NOMO-1 treated with dmso at 0.1 percent for 144 hours (cell line): Measurements from ENCODE around the gene SELENOH.
A peak's percentile ranks its signal among the peaks of the same experiment; 100 is the strongest.
"Not testable (repeated sequence)": the region's sequence is repeated elsewhere in the genome, so short reads cannot be mapped to it uniquely, and the experiment has no call there.

Experiments used
- DNase-seq: peaks from one replicate; lab custom pipeline; 2025; ENCODE audit not compliant: unreplicated experiment; lab: John Stamatoyannopoulos, UW

The SELENOH gene

DNA sequence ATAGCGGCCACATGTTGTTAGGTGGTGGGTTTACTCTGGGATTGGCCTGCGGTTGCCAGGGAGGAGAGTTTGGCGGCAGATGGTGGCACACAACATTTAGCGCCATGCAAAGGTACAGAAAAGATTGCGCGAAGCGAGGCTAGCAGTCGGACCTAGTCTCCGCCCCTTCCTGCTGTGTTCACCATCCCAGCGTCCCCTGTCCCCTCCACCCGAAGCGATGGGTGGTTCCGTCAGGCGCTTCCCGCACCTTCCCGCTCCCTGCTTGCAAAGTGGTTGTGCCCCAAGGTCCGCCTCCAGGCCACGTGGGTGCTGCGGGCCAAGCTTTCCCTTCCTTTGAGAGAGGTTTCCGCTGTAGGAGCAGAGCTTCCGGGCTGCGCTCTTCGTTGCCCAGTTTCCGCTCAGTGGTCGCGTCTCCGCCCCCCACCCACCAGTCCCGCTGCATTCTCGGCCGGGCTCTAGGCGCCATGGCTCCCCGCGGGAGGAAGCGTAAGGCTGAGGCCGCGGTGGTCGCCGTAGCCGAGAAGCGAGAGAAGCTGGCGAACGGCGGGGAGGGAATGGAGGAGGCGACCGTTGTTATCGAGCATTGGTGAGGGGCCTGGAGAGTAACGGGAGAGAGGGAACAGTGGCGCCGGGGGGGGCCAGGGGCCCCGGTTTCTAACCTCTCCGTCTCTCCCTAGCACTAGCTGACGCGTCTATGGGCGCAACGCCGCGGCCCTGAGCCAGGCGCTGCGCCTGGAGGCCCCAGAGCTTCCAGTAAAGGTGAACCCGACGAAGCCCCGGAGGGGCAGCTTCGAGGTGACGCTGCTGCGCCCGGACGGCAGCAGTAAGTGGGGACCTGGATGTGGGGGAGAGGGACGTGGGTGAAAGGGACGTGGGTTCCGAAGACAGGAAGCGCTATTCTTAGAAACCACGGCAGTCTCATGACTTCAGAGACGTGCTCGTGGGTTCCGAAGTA is at the start of gene SELENOH:
SELENOH (plus strand) TSS at position 360 of the 955 bp plus-strand sequence; CDS start at position 465, 105 bp downstream.
- peak; percentile 99 for DNase-seq

DNA sequence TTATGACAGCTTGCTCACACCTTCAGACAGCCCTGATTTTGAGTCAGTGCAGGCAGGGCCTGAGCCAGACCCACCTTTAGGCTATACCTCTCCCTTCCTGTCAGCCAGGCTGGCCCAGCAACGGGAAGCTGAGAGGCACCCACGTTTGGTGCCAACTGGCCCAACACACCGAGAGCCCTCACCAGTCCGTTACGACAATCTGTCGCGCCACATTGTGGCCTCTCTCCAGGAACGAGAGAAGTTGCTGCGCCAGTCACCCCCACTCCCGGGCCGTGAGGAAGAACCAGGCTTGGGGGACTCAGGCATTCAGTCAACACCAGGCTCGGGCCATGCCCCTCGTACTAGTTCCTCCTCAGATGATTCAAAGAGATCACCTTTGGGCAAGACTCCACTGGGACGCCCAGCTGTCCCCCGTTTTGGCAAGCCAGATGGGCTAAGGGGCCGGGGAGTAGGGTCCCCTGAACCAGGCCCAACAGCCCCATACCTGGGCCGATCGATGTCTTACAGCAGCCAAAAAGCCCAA is 42.4 kb upstream of the SELENOH start:
- no peak for DNase-seq

GRCh38 chr11:57699813-57700212 is 41.5 kb upstream of the SELENOH start:
- DNase-seq, result no peak

DNA sequence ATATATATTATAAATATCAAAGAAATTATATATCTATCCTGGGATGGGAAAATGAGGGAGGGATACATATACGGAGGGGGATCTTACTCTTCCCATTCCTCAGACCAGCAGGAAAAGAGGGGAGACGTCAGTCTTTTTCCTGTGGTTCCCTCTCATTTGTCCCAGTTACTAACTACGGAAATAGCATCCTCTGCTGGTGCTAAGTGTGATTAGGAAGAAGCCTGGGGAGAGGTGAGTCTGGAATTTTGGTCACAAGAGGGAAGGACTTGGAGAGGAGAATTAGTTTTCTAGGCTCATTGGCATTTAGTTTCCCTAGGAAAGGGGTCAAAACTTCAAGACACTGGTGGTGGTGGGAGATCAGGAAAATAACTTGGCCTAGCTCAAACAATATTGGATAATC is 40.9 kb upstream of the SELENOH start:
- no peak for DNase-seq

DNA sequence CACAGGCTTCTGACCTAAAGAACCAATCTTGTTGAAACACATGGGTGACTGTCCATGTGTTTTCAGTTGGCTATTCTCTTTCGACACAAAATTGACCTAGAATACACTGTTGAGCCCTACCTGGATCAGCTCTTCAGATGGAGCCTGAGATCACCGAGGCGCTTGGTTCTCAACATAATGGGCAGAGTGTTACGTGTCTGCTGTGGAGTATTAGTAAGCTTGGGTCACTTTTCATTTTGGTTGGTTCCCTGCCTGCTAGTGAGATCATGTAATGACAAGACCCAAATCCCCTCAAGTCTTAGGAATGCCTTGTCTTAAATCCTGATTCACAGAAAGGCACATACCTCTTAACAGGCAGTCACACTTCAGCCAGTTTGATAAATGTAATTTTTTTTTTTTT is 38.0 kb upstream of the SELENOH start:
- DNase-seq, result no peak

DNA sequence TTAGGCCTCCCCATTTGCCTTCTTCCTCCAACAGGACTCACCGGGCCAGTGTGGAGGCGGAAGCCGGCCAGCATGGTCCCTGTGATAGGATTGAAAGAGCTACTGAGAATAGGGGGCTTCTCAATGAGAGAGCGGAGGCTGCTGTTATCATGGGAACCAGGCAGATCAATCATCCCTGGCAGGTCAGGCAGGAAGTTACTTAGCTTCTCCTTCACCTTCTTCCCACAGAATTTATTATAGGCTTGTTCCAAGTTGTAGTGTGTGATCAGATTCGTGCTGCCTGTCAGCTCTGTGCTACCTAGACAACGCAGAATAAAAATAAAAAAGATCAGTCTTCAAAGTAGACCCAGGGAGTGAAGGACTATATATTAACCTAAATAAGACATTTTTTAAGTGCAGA is 36.4 kb upstream of the SELENOH start:
- no peak for DNase-seq

- not testable (repeated sequence) for DNase-seq
Observed at GRCh38 chr11:57705432-57705831, 35.9 kb upstream of the SELENOH start.

- no peak for DNase-seq
Observed at GRCh38 chr11:57709802-57710367, 31.4 kb upstream of the SELENOH start.

- DNase-seq, result peak; percentile 75
Observed at GRCh38 chr11:57711414-57712255, 29.7 kb upstream of the SELENOH start, which contains the start of gene MED19. Gene MED19, minus strand, starts transcription at chr11:57712215. Its CDS starts 36 bp downstream, at chr11:57712179.

GRCh38 chr11:57712256-57713150 is 28.8 kb upstream of the SELENOH start, which contains the start of gene TMX2:
Gene TMX2, plus strand, starts transcription at chr11:57712593. Its CDS starts 26 bp downstream, at chr11:57712619.
- DNase-seq, result peak; percentile 99

DNA sequence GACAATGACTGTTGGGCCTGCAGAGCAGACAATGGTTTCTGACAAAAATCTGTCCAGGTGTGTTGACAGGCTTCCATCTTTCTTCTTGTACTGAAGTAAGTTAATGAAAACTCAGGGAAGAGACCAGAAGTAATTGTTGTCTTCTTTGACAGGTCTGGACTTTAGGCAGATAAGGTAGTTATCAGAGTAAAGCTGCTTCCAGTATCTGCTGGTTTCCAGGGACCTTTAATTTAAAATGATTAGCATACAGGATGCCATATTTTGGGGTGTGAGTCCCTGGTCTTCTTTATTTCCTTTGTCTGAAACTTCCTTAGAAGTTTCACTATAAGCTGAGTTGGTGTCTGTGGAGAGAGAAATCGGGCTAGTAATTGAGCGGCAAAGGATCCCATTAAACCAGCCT is 27.5 kb upstream of the SELENOH start:
- DNase-seq, result no peak

GRCh38 chr11:57716726-57717125 is 24.6 kb upstream of the SELENOH start:
- DNase-seq, result not testable (repeated sequence)

- DNase-seq, result no peak
Observed at GRCh38 chr11:57727185-57727584, 14.1 kb upstream of the SELENOH start.

- DNase-seq, result no peak
Observed at GRCh38 chr11:57728829-57729228, 12.5 kb upstream of the SELENOH start.

GRCh38 chr11:57729479-57729878 is 11.8 kb upstream of the SELENOH start:
- DNase-seq, result no peak

GRCh38 chr11:57732661-57733060 is 8.6 kb upstream of the SELENOH start:
- DNase-seq, result no peak

- DNase-seq, result no peak
Observed at GRCh38 chr11:57735619-57736298, 5.5 kb upstream of the SELENOH start.

DNA sequence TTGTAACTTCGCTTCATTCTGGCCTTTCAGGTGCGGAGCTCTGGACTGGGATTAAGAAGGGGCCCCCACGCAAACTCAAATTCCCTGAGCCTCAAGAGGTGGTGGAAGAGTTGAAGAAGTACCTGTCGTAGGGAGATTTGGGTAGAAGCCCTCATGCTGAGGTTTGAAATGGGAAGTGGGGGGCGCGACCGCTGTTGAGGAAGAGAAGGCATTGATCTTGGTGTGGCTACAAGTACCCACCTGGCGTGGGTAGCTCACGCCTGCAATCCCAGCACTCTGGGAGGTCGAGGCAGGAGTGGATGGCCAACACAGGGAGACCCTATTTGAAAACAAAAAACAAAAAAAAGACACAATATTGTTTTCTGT is 779 bp downstream of the SELENOH start:
- no peak for DNase-seq

DNA sequence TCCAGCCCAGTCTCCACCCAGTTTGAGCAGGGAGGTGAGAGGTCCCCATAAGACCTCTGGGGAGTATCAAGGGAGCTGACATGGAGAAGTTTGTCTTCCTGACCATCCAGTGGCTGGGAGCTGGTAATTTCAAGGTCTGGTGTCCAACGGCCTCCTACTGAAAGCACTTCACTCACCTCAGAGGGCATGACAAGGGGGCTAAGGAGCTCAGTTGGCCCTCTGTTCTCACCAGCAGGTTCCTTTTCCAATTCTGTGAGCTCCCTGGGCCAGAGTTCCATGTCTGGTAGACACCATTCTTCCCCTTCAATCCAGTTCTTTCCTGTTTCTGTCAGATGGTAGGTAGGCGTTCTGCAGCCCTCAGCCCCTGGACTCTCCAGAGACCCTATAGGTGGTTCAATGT is 3.1 kb downstream of the SELENOH start:
- DNase-seq, result no peak
